Measurements from ENCODE around the gene MT1X.
"Not testable (repeated sequence)": the region's sequence is repeated elsewhere in the genome, so short reads cannot be mapped to it uniquely, and the experiment has no call there.

The MT1X gene

DNA sequence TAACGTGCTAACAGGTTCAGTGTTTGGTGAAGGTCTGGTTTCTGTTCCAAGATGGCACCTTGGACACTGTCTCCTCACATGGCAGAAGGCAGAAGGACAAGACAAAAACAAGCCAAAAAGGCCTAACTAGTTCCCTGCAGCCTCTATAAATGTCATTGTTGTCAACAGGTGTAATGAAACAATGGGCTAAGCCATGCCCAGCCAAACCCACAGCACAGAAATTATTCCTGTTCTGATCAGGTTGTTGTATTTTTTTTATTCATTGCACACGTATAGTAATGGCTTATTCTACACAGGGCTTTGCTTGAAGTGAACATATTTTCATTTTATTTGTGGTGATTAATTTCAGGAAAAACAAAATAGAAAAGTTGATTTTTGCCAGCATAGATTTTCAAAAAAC, 31.5 kb downstream of the MT1X start:
- H3K4me3 ChIP-seq (ENCODE audit: low read depth in 1 of 2, low read length in 2 of 2) = no peak overlapping the region
- no peak for TF ChIP-seq EZH2 (IDR thresholded peaks at IDR 0.05; ENCODE audit: borderline replicate concordance, low read depth, low read length, severe bottlenecking)
- TF ChIP-seq, protein P1, sequence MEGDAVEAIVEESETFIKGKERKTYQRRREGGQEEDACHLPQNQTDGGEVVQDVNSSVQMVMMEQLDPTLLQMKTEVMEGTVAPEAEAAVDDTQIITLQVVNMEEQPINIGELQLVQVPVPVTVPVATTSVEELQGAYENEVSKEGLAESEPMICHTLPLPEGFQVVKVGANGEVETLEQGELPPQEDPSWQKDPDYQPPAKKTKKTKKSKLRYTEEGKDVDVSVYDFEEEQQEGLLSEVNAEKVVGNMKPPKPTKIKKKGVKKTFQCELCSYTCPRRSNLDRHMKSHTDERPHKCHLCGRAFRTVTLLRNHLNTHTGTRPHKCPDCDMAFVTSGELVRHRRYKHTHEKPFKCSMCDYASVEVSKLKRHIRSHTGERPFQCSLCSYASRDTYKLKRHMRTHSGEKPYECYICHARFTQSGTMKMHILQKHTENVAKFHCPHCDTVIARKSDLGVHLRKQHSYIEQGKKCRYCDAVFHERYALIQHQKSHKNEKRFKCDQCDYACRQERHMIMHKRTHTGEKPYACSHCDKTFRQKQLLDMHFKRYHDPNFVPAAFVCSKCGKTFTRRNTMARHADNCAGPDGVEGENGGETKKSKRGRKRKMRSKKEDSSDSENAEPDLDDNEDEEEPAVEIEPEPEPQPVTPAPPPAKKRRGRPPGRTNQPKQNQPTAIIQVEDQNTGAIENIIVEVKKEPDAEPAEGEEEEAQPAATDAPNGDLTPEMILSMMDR (IDR thresholded peaks at IDR 0.05; ENCODE audit: borderline replicate concordance, extremely low read depth, low read length, poor library complexity, severe bottlenecking) = no peak
- DNase-seq (no peak), ATAC-seq (ENCODE audit: insufficient read depth, low read depth) (no peak)
- no peaks in the 10 kb centered on the region for H4K20me1 ChIP-seq (ENCODE audit: insufficient read depth, low read length)
- peaks cover 26% of the 10 kb centered on the region for H3K4me1 ChIP-seq (ENCODE audit: insufficient read depth, low read length)
- H3K36me3 ChIP-seq (ENCODE audit: insufficient read depth, low read length) = no peaks in the 10 kb centered on the region
- H3K9me3 ChIP-seq (ENCODE audit: insufficient read depth, low read length, severe bottlenecking) = no peaks in the 10 kb centered on the region
- no peak overlapping the region for H3K9ac ChIP-seq (ENCODE audit: low read depth, low read length)
- no peak overlapping the region for H2AFZ ChIP-seq (ENCODE audit: low read depth, low read length)
- H3K4me2 ChIP-seq (ENCODE audit: insufficient read depth, low read length) = no peak overlapping the region
- peaks cover 8% of the 10 kb centered on the region; the same call in 1 of the 2 replicates for H3K79me2 ChIP-seq (ENCODE audit: insufficient read depth, low read length)
- H3K27ac ChIP-seq (ENCODE audit: low read length) = no peak overlapping the region
- H3K27me3 ChIP-seq (ENCODE audit: insufficient read depth, low read length, poor library complexity) = no peaks in the 10 kb centered on the region

- Histone ChIP-seq H3K79me2 (ENCODE audit: insufficient read depth, low read length) (peaks cover 7% of the 10 kb centered on the region; the same call in 1 of the 2 replicates), H4K20me1 (ENCODE audit: insufficient read depth, low read length) (no peaks in the 10 kb centered on the region), H3K4me3 (ENCODE audit: low read depth in 1 of 2, low read length in 2 of 2) (no peak overlapping the region), H3K36me3 (ENCODE audit: insufficient read depth, low read length) (no peaks in the 10 kb centered on the region), H3K9ac (ENCODE audit: low read depth, low read length) (no peak overlapping the region), H3K27me3 (ENCODE audit: insufficient read depth, low read length, poor library complexity) (no peaks in the 10 kb centered on the region), H3K4me1 (ENCODE audit: insufficient read depth, low read length) (peaks cover 13% of the 10 kb centered on the region), H3K4me2 (ENCODE audit: insufficient read depth, low read length) (no peak overlapping the region), H3K9me3 (ENCODE audit: insufficient read depth, low read length, severe bottlenecking) (no peaks in the 10 kb centered on the region), H3K27ac (ENCODE audit: low read length) (no peak overlapping the region), H2AFZ (ENCODE audit: low read depth, low read length) (no peak overlapping the region)
- TF ChIP-seq, protein P1 (IDR thresholded peaks at IDR 0.05; ENCODE audit: borderline replicate concordance, extremely low read depth, low read length, poor library complexity, severe bottlenecking) = no peak
- TF ChIP-seq EZH2 (IDR thresholded peaks at IDR 0.05; ENCODE audit: borderline replicate concordance, low read depth, low read length, severe bottlenecking) = no peak
- DNase-seq = no peak
- ATAC-seq (ENCODE audit: insufficient read depth, low read depth) = no peak
These were observed 32.9 kb downstream of the MT1X start for GRCh38 chr16:56715126-56715525.

DNA sequence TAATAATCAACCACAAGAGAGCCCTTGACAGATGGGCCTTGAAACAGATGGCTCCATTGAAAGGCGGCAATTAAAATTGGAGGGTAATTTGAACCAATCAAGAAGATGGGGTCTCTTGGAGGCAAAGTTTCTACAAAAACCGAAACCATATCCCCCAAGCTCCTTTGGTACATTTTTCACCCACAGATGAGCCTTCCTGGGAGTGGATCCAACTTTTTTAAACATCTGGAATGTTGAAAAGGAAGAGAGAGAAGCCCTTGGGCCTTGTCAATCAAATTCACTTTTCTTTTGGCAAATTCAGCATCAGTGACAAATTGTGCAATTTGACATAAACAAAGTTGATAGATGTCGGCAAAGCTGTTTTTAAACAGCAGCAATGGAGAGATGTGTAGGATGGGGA, 34.5 kb downstream of the MT1X start:
- Histone ChIP-seq H3K79me2 (ENCODE audit: insufficient read depth, low read length) (no peaks in the 10 kb centered on the region), H3K4me2 (ENCODE audit: insufficient read depth, low read length) (no peak overlapping the region), H3K36me3 (ENCODE audit: insufficient read depth, low read length) (no peaks in the 10 kb centered on the region), H2AFZ (ENCODE audit: low read depth, low read length) (no peak overlapping the region), H3K27me3 (ENCODE audit: insufficient read depth, low read length, poor library complexity) (no peaks in the 10 kb centered on the region), H3K9ac (ENCODE audit: low read depth, low read length) (no peak overlapping the region), H3K4me1 (ENCODE audit: insufficient read depth, low read length) (no peaks in the 10 kb centered on the region), H3K9me3 (ENCODE audit: insufficient read depth, low read length, severe bottlenecking) (no peaks in the 10 kb centered on the region), H4K20me1 (ENCODE audit: insufficient read depth, low read length) (no peaks in the 10 kb centered on the region), H3K4me3 (ENCODE audit: low read depth in 1 of 2, low read length in 2 of 2) (no peak overlapping the region), H3K27ac (ENCODE audit: low read length) (no peak overlapping the region)
- TF ChIP-seq, protein P1 (IDR thresholded peaks at IDR 0.05; ENCODE audit: borderline replicate concordance, extremely low read depth, low read length, poor library complexity, severe bottlenecking) = no peak
- no peak for TF ChIP-seq EZH2 (IDR thresholded peaks at IDR 0.05; ENCODE audit: borderline replicate concordance, low read depth, low read length, severe bottlenecking)
- ATAC-seq (ENCODE audit: insufficient read depth, low read depth) (no peak), DNase-seq (no peak)

DNA sequence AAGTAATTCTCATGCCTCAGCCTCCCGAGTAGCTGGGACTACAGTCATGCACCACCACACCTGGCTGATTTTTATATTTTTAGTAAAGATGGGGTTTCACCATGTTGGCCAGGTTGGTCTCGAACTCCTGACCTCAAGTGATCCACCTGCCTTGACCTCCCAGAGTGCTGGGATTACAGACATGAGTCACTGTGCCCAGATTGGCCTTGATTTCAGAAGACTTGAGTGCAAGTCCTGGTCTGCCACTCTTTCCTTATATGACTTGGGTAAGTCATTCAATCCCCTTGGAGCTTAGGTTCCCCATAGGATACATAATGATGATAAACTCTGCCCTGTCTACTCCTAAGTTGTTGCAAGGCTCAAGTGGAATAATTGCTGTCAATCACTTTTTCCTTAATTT, 35.3 kb downstream of the MT1X start:
- not testable (repeated sequence) for H3K27me3 ChIP-seq (ENCODE audit: insufficient read depth, low read length, poor library complexity); DNase-seq; H3K4me3 ChIP-seq (ENCODE audit: low read depth in 1 of 2, low read length in 2 of 2); H4K20me1 ChIP-seq (ENCODE audit: insufficient read depth, low read length); H3K9ac ChIP-seq (ENCODE audit: low read depth, low read length); H3K79me2 ChIP-seq (ENCODE audit: insufficient read depth, low read length); H3K27ac ChIP-seq (ENCODE audit: low read length); H3K4me1 ChIP-seq (ENCODE audit: insufficient read depth, low read length); H3K36me3 ChIP-seq (ENCODE audit: insufficient read depth, low read length); H3K9me3 ChIP-seq (ENCODE audit: insufficient read depth, low read length, severe bottlenecking); ATAC-seq (ENCODE audit: insufficient read depth, low read depth); H2AFZ ChIP-seq (ENCODE audit: low read depth, low read length); H3K4me2 ChIP-seq (ENCODE audit: insufficient read depth, low read length)
